ENCODE results near the gene ORMDL3.
"Not testable (repeated sequence)": the region's sequence is repeated elsewhere in the genome, so short reads cannot be mapped to it uniquely, and the experiment has no call there.

ORMDL3 gene

DNA sequence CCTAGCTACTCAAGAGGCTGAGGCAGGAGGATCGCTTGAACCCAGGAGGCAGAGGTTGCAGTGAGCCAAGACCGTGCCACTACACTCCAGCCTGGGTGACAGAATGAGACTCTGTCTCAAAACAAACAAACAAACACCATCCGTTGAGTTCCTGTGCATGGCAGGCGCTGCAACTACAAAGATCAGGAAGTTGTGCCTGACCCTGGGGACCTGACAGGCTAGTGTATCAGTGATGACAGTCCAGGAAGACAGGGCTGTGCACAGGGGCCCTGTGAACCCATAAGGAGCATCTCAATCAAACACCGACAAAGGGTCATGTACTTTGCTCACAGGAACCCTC lies 21.1 kb upstream of the ORMDL3 start:
- not testable (repeated sequence) for DNase-seq

DNA sequence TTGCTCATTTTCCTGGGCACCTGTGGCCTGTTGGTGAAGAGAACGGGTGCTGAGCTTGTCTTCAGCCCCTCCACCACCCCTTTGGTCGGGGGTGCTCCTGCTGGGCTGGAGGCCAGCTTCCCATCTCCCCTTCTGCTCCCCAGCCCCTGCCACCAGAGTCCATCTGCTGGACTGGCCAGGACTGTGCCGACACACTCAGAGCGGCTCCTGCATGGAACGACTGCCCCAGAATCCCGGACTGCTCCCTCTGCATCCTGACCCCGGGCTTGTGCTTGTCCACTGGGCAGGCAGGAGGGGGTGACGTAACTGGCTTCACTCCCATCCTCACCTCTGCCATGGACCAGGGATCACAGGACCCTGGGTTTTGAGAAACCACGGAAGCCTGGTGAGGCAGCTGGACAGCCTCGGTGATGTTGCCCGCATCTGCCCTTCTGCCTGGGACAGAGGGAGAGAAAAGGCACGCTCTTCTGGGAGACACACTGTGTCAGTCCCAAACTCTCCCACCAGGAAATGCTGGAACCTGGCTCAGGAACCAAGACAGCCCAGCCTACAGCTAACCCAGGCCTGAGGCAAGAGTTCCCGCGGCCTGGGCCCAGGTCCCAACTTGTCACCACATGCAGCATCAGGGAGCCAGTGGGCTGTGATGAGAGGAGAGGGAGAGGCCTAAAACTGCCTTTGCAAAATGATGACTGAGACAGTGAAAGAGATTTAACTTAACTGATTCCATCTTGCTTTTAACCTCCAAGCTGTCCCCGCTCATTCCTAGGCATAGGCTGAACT lies 19.3 kb upstream of the ORMDL3 start:
- DNase-seq = no peak

DNA sequence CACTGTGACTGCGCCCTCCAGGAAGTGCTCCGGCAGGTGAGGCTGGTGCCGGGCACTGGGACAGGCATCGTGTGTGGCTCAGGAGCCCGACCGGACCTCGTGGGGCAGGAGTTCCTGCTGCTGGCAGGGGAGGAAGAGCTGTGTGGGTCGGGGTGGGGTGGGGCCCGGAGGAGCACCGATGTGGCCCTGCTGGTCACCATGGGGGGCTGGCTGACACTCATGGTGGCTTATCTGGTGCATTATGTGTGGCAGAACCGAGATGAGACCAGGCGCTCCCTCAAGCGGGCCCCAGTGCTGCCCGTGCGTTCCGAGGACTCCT lies 17.0 kb upstream of the ORMDL3 start:
- no peak for DNase-seq

DNA sequence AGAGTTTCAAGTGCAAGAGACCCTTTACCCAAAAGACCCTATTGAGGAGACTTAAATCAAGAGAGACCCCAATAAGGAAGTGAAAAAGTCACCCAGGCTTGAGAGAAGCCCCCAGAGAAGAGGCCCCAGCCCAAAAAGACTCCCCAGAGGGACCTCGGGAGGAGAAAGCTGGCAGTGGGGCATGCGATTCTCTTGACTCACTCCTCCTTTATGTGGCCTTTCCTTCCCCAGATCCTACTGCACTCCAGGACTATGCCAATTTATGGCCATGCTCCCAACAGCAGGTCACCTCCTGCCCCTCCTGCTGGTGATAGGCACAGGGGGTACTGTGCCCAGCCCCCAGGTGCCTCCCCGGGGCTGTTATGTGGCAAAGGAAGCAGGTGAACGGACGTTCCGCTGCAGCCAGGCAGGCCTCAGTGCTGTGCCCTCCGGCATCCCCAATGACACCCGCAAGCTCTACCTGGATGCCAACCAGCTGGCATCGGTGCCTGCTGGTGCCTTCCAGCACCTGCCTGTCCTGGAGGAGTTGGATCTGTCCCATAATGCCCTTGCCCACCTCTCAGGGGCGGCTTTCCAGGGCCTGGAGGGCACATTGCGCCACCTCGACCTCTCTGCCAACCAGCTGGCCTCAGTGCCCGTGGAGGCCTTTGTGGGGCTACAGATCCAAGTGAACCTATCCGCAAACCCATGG lies 16.4 kb upstream of the ORMDL3 start:
- no peak for DNase-seq

DNA sequence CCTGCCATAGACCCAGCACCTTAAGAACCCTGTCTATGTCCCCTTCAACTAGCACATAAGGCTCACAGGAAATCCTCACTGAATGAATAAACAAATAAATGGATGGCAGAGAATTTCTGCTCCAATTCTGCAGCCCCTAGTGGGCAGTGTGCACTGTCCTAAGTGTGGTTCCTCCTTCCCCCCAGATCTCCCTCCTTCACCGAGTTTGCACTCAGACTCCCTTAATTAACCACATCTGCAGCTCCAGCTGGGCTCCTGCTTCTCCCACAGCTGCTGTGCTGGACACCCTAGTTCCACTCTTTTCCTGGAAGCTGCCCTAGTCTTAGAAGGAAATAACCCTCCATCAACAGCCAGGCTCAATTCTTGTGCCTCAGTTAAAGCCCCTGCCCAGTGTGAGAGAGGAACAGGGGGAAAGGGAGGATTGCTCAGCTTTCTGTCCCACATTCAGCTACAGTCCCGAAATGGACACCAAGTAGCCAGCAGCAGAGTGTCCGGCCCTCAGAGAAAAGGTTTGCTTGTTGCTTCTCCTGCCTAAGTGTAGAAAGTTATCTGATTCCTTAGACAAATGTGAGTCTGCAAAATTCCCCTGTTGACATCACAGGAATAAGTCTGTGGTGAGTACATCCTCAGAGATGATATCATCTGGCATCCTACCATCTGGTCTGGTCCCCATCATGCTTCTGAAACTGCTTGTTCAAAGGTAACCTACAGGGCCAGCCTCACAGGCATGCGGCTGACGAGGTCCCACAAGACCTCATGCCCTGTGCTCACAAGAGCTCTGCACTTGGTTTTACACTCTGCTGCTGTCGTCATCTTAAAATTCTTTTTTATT lies 12.4 kb upstream of the ORMDL3 start:
- DNase-seq = no peak

DNA sequence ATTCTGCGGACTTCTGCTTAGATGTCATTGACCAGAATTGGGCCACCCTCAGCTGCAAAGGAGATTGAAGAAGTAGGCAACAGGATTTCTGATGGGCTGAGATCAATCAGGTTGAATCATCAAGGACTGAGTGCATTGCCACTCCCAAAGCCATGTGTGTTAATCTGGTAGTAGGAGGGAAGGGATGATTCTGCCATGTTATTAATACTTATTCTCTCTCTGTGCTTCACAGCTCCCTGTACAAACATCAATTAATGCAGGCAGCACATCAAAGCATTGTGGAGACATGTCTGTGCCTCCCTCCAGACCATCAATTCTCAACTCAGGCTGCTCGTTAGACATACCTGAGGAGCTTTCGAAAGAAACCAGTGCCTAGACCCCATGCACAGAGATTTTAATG lies 11.7 kb upstream of the ORMDL3 start:
- DNase-seq = no peak

DNA sequence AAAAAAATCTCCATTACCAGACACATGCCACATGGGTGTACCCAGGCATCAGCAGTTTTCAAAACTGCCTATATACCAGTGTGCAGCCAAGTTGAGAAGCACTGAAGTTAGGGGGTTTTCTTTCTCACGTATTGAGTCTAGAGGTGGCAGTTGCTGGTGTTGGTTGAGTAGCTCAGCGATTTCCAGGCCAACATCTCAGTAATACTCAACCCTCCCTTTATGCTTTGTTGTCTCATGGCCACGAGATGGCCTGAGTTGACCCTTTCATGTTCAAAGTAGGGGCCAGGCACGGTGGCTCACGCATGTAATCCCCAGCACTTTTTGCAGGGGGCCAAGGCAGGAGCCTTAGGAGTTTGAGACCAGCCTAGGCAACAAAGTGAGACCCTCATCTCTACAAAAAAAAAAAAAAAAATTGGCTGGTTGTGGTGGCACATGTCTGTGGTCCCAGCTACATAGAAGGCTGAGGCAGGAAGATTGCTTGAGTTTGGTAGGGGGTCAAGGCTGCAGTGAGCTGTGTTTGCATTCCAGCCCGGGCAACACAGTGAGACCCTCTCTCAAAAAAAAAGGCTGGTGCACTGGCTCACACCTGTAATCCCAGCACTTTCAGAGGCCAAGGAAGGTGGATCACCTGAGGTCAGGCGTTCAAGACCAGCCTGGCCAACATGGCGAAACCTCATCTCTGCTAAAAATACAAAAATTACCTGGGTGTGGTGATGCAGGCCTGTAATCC lies 10.9 kb upstream of the ORMDL3 start:
- DNase-seq = no peak

DNA sequence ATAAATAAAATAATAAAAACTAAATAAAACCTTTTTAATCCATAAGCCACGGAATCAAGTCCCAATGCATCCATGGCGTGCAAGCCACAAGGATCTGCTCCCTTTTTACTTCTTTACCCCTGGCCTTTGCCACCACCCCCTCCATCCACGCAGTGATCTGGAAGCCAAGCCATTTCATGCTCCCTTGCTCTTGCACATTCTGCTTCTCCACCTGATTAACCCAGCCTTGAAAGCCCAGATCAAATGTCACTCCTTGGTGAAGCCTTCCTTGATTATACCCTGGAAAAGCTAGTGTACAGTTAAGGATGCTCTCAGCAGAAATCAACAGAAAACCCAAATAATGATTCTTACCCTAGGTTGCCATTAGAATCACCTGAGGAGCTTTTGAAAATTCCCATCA lies 10.0 kb upstream of the ORMDL3 start:
- no peak for DNase-seq

DNA sequence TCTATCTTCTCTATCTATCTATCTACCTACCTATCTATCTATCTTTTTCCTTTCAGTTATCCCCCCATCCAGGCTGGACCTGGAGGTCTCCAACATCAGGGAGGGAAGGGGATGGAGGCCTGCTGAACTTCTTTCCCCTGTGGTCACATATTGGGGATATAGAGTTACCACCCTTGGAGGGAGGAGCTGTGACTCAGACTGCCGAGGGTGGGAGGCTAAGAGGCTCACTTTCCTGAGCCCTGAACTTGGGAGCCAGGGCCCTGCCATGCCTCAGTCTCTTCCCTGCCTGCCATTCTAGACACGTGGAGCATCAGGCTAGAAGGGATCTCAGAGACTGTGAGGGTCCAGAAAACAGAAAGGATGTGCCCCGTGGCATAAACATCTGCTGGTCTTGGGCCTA lies 8.5 kb upstream of the ORMDL3 start:
- no peak for DNase-seq

DNA sequence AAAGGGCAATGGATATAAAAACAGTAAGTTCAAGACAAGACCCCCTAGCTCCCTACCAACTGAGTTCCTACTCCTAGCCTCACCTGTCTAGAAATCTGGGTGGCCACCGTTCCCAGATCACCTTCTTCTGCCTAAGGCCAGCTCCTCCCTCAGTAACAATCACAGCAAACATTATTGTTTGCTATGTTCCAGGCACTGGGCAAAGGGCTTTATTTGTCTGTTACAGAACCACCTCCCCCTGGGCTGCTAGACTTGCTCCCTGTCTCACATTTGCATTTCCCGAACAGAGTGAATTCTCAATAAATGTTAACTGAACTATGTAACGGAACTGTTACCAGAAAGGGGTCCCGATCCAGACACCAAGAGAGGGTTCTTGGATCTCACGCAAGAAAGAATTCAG lies 6.9 kb upstream of the ORMDL3 start:
- DNase-seq = no peak

DNA sequence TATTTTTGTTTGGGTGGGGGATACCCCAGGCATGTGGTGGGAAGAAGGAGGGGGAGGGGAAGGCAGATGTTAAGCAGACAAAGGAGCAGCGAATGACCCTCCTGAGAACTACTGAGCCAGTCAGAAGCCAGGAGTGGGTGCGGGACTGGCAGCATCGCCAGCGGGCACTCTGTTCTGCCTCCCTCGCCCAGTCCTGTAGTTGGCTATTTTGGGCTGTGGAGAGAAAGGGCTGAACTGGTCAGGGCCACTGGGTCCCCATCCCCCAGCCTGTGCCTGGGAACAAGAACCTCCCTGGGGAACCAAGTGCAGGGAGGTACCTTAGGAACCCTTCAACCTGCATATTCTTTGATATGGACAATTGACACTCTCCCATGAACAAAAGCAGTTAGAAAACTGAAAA lies 6.5 kb upstream of the ORMDL3 start:
- DNase-seq = no peak

DNA sequence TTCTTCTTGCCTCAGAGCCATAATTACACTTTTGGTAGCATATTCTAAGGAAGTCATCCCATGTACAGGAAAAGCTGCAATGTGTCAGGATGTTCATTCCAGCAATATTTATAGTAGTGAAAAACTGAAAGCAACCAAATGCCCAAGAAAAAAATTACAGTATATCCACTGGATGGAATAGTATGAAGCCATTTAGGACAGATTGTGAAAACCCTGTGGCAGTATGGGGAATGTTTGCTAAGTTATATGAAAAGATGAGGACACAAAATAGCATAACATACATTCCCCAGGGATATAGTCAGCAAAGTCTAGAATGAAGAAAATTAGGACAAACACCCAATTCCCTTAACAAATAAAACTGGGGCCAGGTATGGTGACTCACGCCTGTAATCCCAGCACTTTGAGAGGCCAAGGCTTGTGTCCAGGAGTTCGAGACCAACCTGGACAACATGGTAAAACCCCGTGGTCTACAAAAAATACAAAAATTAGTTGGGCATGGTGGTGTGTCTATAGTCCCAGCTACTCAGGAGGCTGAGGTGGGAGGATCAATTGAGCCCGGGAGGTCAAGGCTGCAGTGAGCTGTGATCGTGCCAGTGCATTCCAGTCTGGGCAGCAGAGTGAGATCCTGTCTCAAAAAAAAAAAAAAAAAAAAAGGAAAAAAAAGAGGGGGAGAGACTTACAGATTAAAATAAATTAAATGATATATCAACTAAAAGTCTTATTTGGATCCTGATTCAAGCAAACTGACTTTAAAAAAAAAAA lies 2.4 kb upstream of the ORMDL3 start:
- DNase-seq = no peak

DNA sequence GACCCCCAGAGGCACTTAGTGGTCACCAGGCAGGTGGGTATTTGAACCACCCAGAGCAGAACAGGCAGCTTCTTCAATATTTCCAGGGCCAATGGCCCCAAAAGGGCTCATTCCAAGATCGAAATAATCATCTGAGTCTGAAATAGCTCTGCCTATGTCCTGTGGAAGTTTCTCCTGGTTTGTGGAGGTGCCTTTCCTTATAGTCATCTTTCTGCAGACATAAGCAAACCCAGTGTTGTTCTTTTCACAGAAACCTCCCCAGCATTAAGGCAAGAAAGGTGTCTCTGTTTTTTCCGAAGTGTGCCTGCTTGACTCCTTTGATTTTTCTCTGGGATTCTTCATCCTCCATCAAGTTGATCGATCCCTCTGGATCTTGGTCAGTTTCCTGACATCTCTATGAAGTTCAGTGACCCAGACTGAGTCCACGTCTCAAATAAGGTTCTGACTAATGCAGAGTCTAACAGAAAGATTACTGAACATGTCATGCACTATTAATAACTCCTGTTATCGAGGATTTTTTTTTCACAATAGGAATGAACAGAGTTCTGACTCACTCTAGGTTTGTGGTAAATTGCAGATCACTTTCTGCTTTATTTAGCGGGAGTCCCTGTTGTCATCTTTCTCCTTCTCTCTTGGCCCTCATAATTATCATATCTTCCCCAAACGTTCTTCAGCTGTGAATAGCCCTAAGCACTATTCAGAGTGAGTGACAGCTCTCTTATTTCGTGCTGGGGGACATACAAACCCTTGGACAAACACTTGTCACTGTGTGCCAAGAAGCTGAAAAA lies 1.7 kb upstream of the ORMDL3 start:
- DNase-seq = no peak

DNA sequence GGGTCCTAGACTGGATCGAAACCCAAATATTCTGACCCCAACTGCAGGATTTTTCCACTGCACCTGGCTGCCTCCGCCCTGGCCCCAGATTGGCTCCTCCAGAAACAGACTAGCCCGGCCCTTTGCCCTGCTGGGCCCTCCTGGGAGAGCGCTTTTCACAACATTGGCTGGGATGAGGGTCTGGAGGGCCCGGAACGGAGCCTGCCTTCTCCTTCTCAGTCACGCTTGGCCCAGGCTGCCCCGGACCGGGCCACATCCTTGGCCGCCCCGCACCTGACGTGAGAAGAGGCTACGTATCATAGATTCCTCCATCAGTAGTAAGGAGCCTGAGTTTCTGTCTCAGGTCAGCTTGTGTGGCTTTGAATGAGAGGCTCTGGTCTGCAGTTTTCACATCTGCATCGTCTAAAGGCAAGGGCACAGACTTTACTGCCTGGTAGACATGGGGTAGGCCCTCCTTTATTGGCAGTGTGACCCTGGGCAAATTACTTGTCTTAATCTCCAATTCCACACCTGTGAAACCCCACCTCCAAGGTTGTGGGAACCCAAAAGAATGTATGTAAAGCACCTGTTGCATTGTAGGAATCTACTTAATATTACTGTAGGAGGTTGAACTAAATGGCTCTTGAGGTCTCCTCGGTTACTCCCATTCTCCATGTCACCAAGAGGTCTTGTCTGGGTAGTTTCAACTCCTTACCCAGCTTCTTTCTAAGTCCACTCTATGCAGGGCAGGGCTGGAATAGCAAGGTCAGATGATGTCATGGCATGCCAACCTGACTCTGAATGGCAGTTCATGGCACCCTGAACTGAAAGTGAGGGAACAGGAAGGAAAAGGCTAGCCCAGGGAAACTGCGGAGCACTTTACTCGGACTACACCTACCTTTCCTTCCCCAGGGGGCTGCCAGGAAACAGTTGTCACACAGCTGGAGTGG lies 792 bp upstream of the ORMDL3 start:
- no peak for DNase-seq

DNA sequence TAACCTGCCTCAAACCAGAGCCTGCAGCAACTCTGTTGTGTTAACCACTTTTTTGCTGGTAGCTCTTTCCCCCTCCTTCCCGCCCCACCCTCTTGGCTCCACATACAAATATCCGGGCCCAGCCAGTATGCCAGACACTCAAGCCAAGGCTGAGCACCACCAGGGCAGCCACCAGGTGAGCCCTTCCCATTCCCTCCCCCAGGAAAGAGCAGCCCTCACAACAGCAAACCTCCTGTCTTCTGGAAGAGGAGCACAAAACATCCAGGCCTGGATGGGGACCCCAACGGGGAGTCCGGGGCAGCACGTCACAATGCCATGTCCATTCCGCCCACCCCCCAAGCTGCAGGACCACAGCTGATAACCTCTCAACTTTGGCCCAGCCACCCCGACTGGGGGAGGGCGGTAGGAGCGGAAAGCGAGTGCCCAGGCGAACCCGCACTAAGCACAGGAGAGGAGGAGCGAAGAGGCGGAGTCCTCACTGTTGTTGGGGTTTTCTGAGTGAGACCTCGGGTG lies 757 bp downstream of the ORMDL3 start:
- DNase-seq = no peak

DNA sequence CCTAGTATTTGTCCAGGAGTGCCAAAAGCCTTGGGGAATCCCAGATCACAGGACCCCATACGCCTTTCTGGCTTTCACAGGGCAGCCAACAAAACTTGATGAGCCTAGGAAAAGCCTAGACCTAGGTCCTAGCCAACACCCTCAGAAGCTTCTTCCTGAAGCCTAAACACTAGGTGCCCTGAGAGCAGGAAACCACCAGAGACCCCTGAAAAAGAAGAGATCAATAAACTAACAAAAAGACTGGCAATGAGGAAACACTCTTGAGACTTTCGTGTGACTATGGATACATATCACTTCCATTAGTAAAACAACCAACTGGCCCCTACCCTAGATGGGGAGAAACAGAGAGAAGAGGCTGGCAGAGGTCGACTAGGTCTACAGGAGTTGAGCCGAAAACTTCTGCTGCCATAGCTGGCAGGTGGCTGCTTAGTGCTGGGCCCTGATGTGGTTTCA lies 1.2 kb downstream of the ORMDL3 start:
- DNase-seq = no peak

DNA sequence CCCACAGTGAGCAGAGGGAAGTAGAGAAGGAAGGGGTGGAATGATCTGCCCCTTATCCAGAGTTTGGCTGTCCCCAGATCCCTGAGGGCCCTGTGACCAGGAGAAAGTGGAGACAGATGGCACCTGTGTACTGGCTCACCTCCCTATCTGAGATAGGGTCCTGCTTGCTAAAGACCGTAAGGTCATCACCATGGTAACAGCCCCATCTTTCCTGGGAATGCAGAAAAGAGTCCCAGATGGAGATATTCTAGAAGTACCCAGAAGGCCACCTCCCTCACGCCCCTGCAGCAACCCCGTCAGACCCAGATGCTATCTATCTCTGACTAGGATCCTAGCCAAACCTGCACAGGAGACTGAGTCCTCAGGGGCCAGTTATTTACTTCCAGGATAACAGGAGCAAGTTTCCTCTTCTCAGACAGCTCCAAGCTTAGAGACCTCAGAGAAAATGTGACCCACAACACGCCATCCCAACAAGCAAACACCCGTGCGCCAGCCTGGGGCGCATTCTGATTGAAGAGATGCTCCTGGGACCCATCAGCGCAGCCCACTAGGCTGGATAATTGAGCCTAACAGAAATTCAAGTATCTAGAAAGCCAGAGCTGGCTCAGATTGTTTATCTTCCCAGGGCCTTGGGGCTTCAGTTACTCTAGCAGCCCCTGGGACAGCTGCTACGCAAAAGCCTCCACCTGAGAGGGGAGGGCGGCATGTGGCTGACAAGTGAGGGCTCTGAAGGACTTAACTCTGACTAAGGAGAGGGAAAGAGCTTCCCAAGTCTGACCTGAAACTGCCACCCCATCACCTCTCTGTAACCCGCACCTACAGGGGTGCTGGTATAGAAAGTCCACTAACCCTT lies 1.9 kb downstream of the ORMDL3 start:
- no peak for DNase-seq

DNA sequence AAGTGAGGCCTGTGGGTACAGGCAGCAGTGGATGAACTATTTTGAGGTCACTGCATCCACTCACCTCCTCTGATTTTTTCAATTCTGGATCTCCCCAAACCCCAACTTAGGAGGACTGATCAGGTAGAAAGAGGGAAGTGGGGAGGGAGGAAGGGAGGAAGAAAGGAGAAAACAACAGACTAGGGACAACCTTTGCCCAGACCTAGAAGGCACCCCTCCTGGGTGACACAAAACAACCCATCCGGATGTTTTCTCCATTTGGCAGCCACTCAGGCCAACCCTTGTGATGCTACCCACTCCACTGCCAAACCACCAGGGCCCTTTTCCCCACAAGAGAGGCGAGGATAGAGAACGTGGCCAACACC lies 2.7 kb downstream of the ORMDL3 start:
- no peak for DNase-seq
